Measurements from ENCODE around the gene TOMM7. TPM values are rescaled to one million over a fixed set of nuclear protein-coding genes. Genes with fewer than 3 reads are reported as not detected.
A peak's percentile ranks its signal among the peaks of the same experiment; 100 is the strongest.

Gene TOMM7
- total and polyA plus RNA-seq, 4 donors, result 122 to 275 (median 204) TPM

DNA sequence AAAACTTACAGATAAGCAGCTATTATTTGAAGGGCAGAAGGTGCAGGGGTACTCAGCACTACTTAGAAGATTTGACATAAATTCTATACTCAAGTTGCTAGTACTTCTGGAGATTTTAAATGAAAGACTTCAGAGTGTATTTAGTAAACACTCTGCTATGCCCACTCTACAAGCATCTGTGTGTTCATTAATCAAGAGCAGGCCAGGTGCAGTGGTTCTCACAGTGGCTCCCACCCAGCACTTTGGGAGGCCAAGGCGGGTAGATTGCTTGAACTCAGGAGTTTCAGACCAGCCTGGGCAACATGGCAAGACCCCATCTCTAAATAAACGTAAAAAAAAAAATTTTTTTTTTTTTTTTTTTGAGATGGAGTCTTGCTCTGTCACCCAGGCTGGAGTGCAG, 38.9 kb upstream of the TOMM7 start:
- H3K4me1 ChIP-seq (ENCODE audit: control insufficient read depth in 5 of 5, insufficient read depth in 5 of 5, low read length in 5 of 5), result peaks cover 0 to 8% (median 4%) of the 10 kb centered on the region in 5 donors
- H3K9me3 ChIP-seq (ENCODE audit: control insufficient read depth in 4 of 4, insufficient read depth in 3 of 4, low read length in 3 of 4), result no peaks in the 10 kb centered on the region
- no peak overlapping the region for H3K9ac ChIP-seq (ENCODE audit: insufficient read depth in 1 of 2, low read length in 2 of 2)
- DNase-seq, result no peak
- ATAC-seq (ENCODE audit: insufficient read depth, low FRiP score), result no peak
- no peak overlapping the region for H3K27ac ChIP-seq (ENCODE audit: low read depth in 1 of 2, low read length in 1 of 2)
- no peaks in the 10 kb centered on the region for H3K27me3 ChIP-seq (ENCODE audit: control insufficient read depth in 3 of 3, insufficient read depth in 3 of 3, low read length in 2 of 3)
- H3K4me3 ChIP-seq, result no peak overlapping the region
- H3K36me3 ChIP-seq (ENCODE audit: control insufficient read depth in 4 of 4, insufficient read depth in 4 of 4, low read length in 4 of 4), result peaks cover 4 to 7% (median 6%) of the 10 kb centered on the region in 4 donors
- 96 to 100% methylated on average over 2 of the region's 2 CpGs for WGBS, 2 donors
- TF ChIP-seq, protein P1, sequence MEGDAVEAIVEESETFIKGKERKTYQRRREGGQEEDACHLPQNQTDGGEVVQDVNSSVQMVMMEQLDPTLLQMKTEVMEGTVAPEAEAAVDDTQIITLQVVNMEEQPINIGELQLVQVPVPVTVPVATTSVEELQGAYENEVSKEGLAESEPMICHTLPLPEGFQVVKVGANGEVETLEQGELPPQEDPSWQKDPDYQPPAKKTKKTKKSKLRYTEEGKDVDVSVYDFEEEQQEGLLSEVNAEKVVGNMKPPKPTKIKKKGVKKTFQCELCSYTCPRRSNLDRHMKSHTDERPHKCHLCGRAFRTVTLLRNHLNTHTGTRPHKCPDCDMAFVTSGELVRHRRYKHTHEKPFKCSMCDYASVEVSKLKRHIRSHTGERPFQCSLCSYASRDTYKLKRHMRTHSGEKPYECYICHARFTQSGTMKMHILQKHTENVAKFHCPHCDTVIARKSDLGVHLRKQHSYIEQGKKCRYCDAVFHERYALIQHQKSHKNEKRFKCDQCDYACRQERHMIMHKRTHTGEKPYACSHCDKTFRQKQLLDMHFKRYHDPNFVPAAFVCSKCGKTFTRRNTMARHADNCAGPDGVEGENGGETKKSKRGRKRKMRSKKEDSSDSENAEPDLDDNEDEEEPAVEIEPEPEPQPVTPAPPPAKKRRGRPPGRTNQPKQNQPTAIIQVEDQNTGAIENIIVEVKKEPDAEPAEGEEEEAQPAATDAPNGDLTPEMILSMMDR (IDR thresholded peaks at IDR 0.05; ENCODE audit: control extremely low read depth, extremely low read depth), result no peak

DNA sequence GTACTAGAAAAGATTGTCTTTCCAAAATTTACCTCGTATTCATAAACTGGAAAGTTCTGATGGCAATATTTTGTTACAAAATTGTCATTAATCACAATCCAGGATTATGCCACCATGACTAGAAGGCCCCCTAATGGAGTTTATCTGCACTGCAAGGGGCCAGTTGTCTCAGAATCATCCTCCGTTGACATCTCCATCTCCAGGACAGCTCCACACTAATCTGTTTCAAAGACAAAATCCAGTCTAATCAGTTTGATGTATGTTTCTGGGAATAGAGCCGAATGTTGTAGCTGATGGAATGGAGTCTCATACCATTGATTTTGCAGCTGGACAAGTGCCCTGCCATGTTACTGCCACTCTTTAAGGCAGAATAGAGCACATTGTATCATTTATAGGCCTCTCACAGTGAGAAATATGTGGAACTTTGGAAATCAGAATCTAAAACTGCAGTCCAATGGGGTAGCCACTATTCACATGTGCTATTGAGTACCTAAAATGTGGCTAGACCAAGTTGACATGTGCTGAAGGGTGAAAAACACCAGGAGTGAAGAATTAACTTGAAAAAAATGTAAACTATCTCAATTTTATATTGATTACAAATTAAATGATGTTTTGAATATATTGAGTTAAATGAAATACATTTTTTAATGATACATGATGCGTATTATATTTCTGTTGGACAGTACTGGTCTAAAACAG, 38.3 kb upstream of the TOMM7 start:
- DNase-seq (no peak), ATAC-seq (ENCODE audit: insufficient read depth, low FRiP score) (no peak)
- WGBS, 2 donors, result 70 to 83% methylated on average over 4 of the region's 4 CpGs
- Histone ChIP-seq H3K4me3 (no peak overlapping the region), H3K4me1 (ENCODE audit: control insufficient read depth in 5 of 5, insufficient read depth in 5 of 5, low read length in 5 of 5) (peaks cover 0 to 13% (median 0%) of the 10 kb centered on the region in 5 donors), H3K27me3 (ENCODE audit: control insufficient read depth in 3 of 3, insufficient read depth in 3 of 3, low read length in 2 of 3) (no peaks in the 10 kb centered on the region), H3K9ac (ENCODE audit: insufficient read depth in 1 of 2, low read length in 2 of 2) (no peak overlapping the region), H3K36me3 (ENCODE audit: control insufficient read depth in 4 of 4, insufficient read depth in 4 of 4, low read length in 4 of 4) (peaks cover 4 to 7% (median 6%) of the 10 kb centered on the region in 4 donors), H3K9me3 (ENCODE audit: control insufficient read depth in 4 of 4, insufficient read depth in 3 of 4, low read length in 3 of 4) (no peaks in the 10 kb centered on the region), H3K27ac (ENCODE audit: low read depth in 1 of 2, low read length in 1 of 2) (no peak overlapping the region)
- TF ChIP-seq, protein P1 (IDR thresholded peaks at IDR 0.05; ENCODE audit: control extremely low read depth, extremely low read depth), result peak; percentile 19

DNA sequence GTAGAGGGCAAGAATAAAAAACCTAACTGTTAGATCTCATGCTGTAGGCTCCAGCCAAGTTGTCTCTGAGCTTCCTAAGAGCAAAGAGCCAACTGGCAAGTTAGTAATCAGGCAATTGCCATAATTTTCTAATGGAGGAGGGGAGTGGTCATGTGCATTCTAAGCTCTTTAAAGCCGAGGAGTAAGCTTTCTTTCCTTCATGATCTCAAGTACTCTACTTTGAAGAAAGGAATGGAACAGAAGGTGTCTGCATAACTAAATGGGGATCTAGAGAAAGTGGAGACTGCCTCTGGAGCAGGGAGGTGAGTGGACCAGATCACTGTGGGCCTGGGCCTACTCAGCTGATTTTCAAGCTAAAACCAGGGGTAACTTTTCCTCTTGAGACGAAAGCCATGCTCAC, 37.7 kb upstream of the TOMM7 start:
- H3K36me3 ChIP-seq (ENCODE audit: control insufficient read depth in 4 of 4, insufficient read depth in 4 of 4, low read length in 4 of 4), result peaks cover 4 to 7% (median 6%) of the 10 kb centered on the region in 4 donors
- ATAC-seq (ENCODE audit: insufficient read depth, low FRiP score) (no peak), DNase-seq (no peak)
- 79 to 92% methylated on average over 2 of the region's 2 CpGs for WGBS, 2 donors
- peaks cover 0 to 15% (median 0%) of the 10 kb centered on the region in 5 donors for H3K4me1 ChIP-seq (ENCODE audit: control insufficient read depth in 5 of 5, insufficient read depth in 5 of 5, low read length in 5 of 5)
- no peaks in the 10 kb centered on the region for H3K27me3 ChIP-seq (ENCODE audit: control insufficient read depth in 3 of 3, insufficient read depth in 3 of 3, low read length in 2 of 3)
- no peaks in the 10 kb centered on the region for H3K9me3 ChIP-seq (ENCODE audit: control insufficient read depth in 4 of 4, insufficient read depth in 3 of 4, low read length in 3 of 4)
- no peak overlapping the region for H3K27ac ChIP-seq (ENCODE audit: low read depth in 1 of 2, low read length in 1 of 2)
- TF ChIP-seq, protein P1 (IDR thresholded peaks at IDR 0.05; ENCODE audit: control extremely low read depth, extremely low read depth), result no peak
- no peak overlapping the region for H3K9ac ChIP-seq (ENCODE audit: insufficient read depth in 1 of 2, low read length in 2 of 2)
- no peak overlapping the region for H3K4me3 ChIP-seq

All from lung (tissue), 12 donors.